H1 (cell line): ENCODE measurements around the gene BACE2. TPM values are rescaled to one million over a fixed set of nuclear protein-coding genes. Genes with fewer than 3 reads are reported as not detected.
"Not testable (repeated sequence)": the region's sequence is repeated elsewhere in the genome, so short reads cannot be mapped to it uniquely, and the experiment has no call there.

Experiments used
- CTCF ChIA-PET: fragments of 300-600 bp; sonication (Branson Sonifier 250); formaldehyde crosslinking; loops from one replicate; lab custom pipeline; 2021; ENCODE audit not compliant: partially characterized antibody; lab: Charles Lee
- POLR2A ChIA-PET: fragments of 300-600 bp; sonication (Branson Sonifier 250); formaldehyde crosslinking; loops from one replicate; lab custom pipeline; 2021; ENCODE audit warnings: inconsistent platforms; ENCODE audit not compliant: partially characterized antibody; lab: Charles Lee
- DNase-seq, 2 experiments: peaks; one replicate each; pipeline versions ENCODE4 v3.0.0 to v3.0.0-alpha.2; 2010 to 2022; ENCODE audit warnings: low spot score in 2 of 2, low read depth in 1 of 2, mixed read lengths in 1 of 2
- FAIRE-seq: peaks from 2 replicates; lab custom pipeline; 2011; peaks lifted over from hg19 to GRCh38; lab: Jason Lieb, UNC
- H2AFZ ChIP-seq: 2 replicates; pipeline ENCODE4 v1.8.1; 2012; ENCODE audit warnings: low read length, inconsistent platforms
- H2AK5ac ChIP-seq: 2 replicates; pipeline ENCODE4 v1.6.1; 2013; ENCODE audit warnings: low read depth, low read length
- H2BK120ac ChIP-seq: replicated peaks from 2 replicates; pipeline ENCODE3; 2013; ENCODE audit warnings: low read depth, low read length, inconsistent platforms
- H2BK12ac ChIP-seq: 2 replicates; pipeline ENCODE4 v1.6.1; 2013; ENCODE audit warnings: low read depth, low read length
- H2BK15ac ChIP-seq: 2 replicates; pipeline ENCODE4 v1.6.1; 2013; ENCODE audit warnings: low read length
- H2BK20ac ChIP-seq: 2 replicates; pipeline ENCODE4 v1.6.1; 2013; ENCODE audit warnings: low read length
- H2BK5ac ChIP-seq: 2 replicates; pipeline ENCODE4 v1.6.1; 2013; ENCODE audit warnings: low read depth, low read length
- H3K14ac ChIP-seq: 2 replicates; pipeline ENCODE4 v1.6.1; 2013; ENCODE audit warnings: inconsistent platforms; ENCODE audit not compliant: insufficient read length
- H3K18ac ChIP-seq: 2 replicates; pipeline ENCODE4 v1.6.1; 2013; ENCODE audit warnings: low read length; ENCODE audit errors: extremely low read depth
- H3K23ac ChIP-seq: 2 replicates; pipeline ENCODE4 v1.6.1; 2013; ENCODE audit warnings: inconsistent platforms; ENCODE audit not compliant: insufficient read length
- H3K23me2 ChIP-seq: 2 replicates; pipeline ENCODE4 v1.6.1; 2013; ENCODE audit warnings: low read depth, low read length
- H3K27ac ChIP-seq: 2 replicates; pipeline ENCODE4 v1.6.1; 2011; ENCODE audit warnings: low read depth, low read length, inconsistent platforms
- H3K27me3 ChIP-seq, 4 experiments: replicated peaks in 1 of 4; 1 replicate in 1 of 4; 2 replicates in 3 of 4; pipeline versions ENCODE4 v1.6.1 to v1.8.1; 2011 to 2013; ENCODE audit warnings: low read length in 3 of 4, mild to moderate bottlenecking in 3 of 4, inconsistent platforms in 2 of 4, mixed read lengths in 2 of 4, moderate library complexity in 1 of 4; ENCODE audit not compliant: control insufficient read depth in 3 of 4, insufficient read depth in 3 of 4; ENCODE audit errors: extremely low read depth in 1 of 4
- H3K36me3 ChIP-seq, 4 experiments: 2 replicates each; pipeline versions ENCODE4 v1.6.1 to v1.8.1; 2011 to 2013; ENCODE audit warnings: mild to moderate bottlenecking in 4 of 4, low read length in 3 of 4, moderate library complexity in 2 of 4, control low read depth in 1 of 4, inconsistent platforms in 1 of 4; ENCODE audit not compliant: insufficient read depth in 4 of 4, control insufficient read depth in 2 of 4
- H3K4ac ChIP-seq: replicated peaks from 2 replicates; pipeline ENCODE3; 2013; ENCODE audit warnings: low read length, low read depth, mixed read lengths, inconsistent platforms; ENCODE audit not compliant: insufficient read length
- H3K4me1 ChIP-seq, 4 experiments: replicated peaks in 1 of 4; 1 replicate in 1 of 4; 2 replicates in 3 of 4; pipeline versions ENCODE4 v1.6.1 to v1.8.1; 2011 to 2013; ENCODE audit warnings: low read length in 3 of 4, inconsistent platforms in 2 of 4, mixed read lengths in 1 of 4; ENCODE audit not compliant: insufficient read depth in 4 of 4, control insufficient read depth in 3 of 4
- H3K4me2 ChIP-seq, 2 experiments: 2 replicates each; pipeline versions ENCODE4 v1.6.1 to v1.8.1; 2011 to 2013; ENCODE audit warnings: low read depth in 2 of 2, low read length in 2 of 2, control low read depth in 1 of 2, inconsistent platforms in 1 of 2, mild to moderate bottlenecking in 1 of 2; ENCODE audit not compliant: insufficient read depth in 1 of 2
- H3K4me3 ChIP-seq, 4 experiments: fragments of 200-600, 300-600 bp in 1 of 4; sonication (generic), shearing (Covaris generic), sonication (Bioruptor Twin) in 1 of 4; 2 replicates each; pipeline versions ENCODE4 v1.5.1 to v1.8.1; 2011 to 2016; ENCODE audit warnings: low read length in 4 of 4, low read depth in 3 of 4, control low read depth in 2 of 4, inconsistent platforms in 2 of 4, mild to moderate bottlenecking in 2 of 4, mixed read lengths in 1 of 4, moderate library complexity in 1 of 4; ENCODE audit not compliant: insufficient read depth in 2 of 4; ENCODE audit errors: extremely low read depth in 1 of 4
- H3K56ac ChIP-seq: replicated peaks from 2 replicates; pipeline ENCODE3; 2013; ENCODE audit warnings: low read depth, mild to moderate bottlenecking, mixed read lengths, low read length, inconsistent platforms; ENCODE audit not compliant: insufficient read length
- H3K79me1 ChIP-seq: 2 replicates; pipeline ENCODE4 v1.6.1; 2013; ENCODE audit warnings: low read depth, low read length, control low read depth
- H3K79me2 ChIP-seq, 2 experiments: 2 replicates each; pipeline versions ENCODE4 v1.6.1 to v1.8.1; 2012 to 2013; ENCODE audit warnings: low read length in 2 of 2, mild to moderate bottlenecking in 2 of 2, inconsistent platforms in 1 of 2; ENCODE audit not compliant: insufficient read depth in 2 of 2, control insufficient read depth in 1 of 2
- H3K9ac ChIP-seq, 4 experiments: replicated peaks in 1 of 4; 1 replicate in 1 of 4; 2 replicates in 3 of 4; pipeline versions ENCODE4 v1.6.1 to v1.8.1; 2011 to 2013; ENCODE audit warnings: low read depth in 3 of 4, low read length in 3 of 4, control low read depth in 2 of 4, mild to moderate bottlenecking in 2 of 4, moderate library complexity in 2 of 4, inconsistent platforms in 1 of 4; ENCODE audit errors: extremely low read depth in 1 of 4
- H3K9me3 ChIP-seq, 2 experiments: 2 replicates each; pipeline versions ENCODE4 v1.6.1 to v1.8.1; 2012 to 2013; ENCODE audit warnings: mild to moderate bottlenecking in 2 of 2, moderate library complexity in 2 of 2, control low read depth in 1 of 2, inconsistent platforms in 1 of 2, low read depth in 1 of 2, low read length in 1 of 2, mixed read lengths in 1 of 2; ENCODE audit not compliant: insufficient read depth in 2 of 2
- H4K20me1 ChIP-seq, 2 experiments: replicated peaks in 1 of 2; 2 replicates each; pipeline versions ENCODE3 to v1.8.1; 2011 to 2013; ENCODE audit warnings: inconsistent platforms in 2 of 2, low read length in 2 of 2, mild to moderate bottlenecking in 1 of 2; ENCODE audit not compliant: insufficient read depth in 2 of 2, control insufficient read depth in 1 of 2
- H4K5ac ChIP-seq: 2 replicates; pipeline ENCODE4 v1.6.1; 2013; ENCODE audit warnings: low read length, low read depth, mixed read lengths, inconsistent platforms; ENCODE audit not compliant: insufficient read length
- H4K8ac ChIP-seq: 2 replicates; pipeline ENCODE4 v1.8.0; 2013; ENCODE audit warnings: mild to moderate bottlenecking, moderate library complexity, low read length, inconsistent platforms; ENCODE audit not compliant: insufficient read depth; ENCODE audit errors: extremely low read depth
- H4K91ac ChIP-seq: replicated peaks from 2 replicates; pipeline ENCODE3; 2013; ENCODE audit warnings: low read length, mixed read lengths, inconsistent platforms; ENCODE audit not compliant: insufficient read length
- WGBS, 2 experiments: shearing (Covaris generic) in 1 of 2; methylation state at CpG; one replicate each; pipeline versions ENCODE4 v1.1.6 to v1.1.7; 2013 to 2015; ENCODE audit warnings: low lambda C conversion rate in 2 of 2, mixed read lengths in 2 of 2, inconsistent platforms in 1 of 2, low coverage in 1 of 2, missing lambda C conversion rate in 1 of 2; ENCODE audit not compliant: insufficient replicate concordance in 2 of 2, insufficient coverage in 1 of 2, insufficient read length in 1 of 2; ENCODE audit errors: extremely low coverage in 1 of 2, missing lambda C conversion rate in 1 of 2; 5-methylcytosine and 5-hydroxymethylcytosine counted together
- polyA plus RNA-seq, 7 experiments: library from polyadenylated mRNA; depleted of rRNA in 3 of 7; stranded (reverse) in 5 of 7; unstranded in 2 of 7; fragments of >200 nt in 5 of 7; fragments of 200-250 nt in 2 of 7; gene quantifications; 1 replicate in 5 of 7; 2 replicates in 1 of 7; 4 replicates in 1 of 7; pipeline versions ENCODE4 v1.2.1 to v1.2.3, GENCODE V29; 2011 to 2013; ENCODE audit warnings: missing spikeins in 2 of 7, mixed read lengths in 2 of 7
- total RNA-seq: library from RNA; stranded (reverse); fragmentation: NEBNext Ultra II Directional; extraction: Animal tissue kit (Norgen Biotek cat#: 25700); gene quantifications from 2 replicates; pipeline ENCODE4 v1.2.1, GENCODE V29; 2021

BACE2 gene
- total and polyA plus RNA-seq, 2 of the 8 experiments (the other 6 are each of a cell fraction or from before 2014, with no cell fraction given), result 8.1 to 10.9 TPM

- H2BK5ac ChIP-seq, H2BK120ac ChIP-seq, H3K18ac ChIP-seq, H4K8ac ChIP-seq, H3K27me3 ChIP-seq, H2BK12ac ChIP-seq, H3K27ac ChIP-seq, DNase-seq, H3K79me1 ChIP-seq, H3K56ac ChIP-seq, H4K20me1 ChIP-seq, H3K14ac ChIP-seq, FAIRE-seq, H2BK15ac ChIP-seq, H2BK20ac ChIP-seq, H3K23me2 ChIP-seq, H3K23ac ChIP-seq, POLR2A ChIA-PET, H3K4me3 ChIP-seq, H3K9ac ChIP-seq, H3K4ac ChIP-seq, H2AFZ ChIP-seq, H2AK5ac ChIP-seq, H4K5ac ChIP-seq, H4K91ac ChIP-seq, H3K79me2 ChIP-seq, H3K36me3 ChIP-seq, H3K9me3 ChIP-seq, H3K4me2 ChIP-seq, H3K4me1 ChIP-seq: not testable (repeated sequence)
- CTCF ChIA-PET, result interaction anchor here (0.6 kb wide), 1 partner anchor 1356 kb away, joined by 3 read pairs; no protein-coding TSS in a partner anchor
- 93% methylated on average over 4 of the region's 4 CpGs; no CpG with 5 or more reads in 1 of the 2 experiments for WGBS, 2 experiments
Observed at GRCh38 chr21:41192552-41192951, 24.6 kb downstream of the BACE2 start.
